GM19351 (cell line): ENCODE data around the gene C1QL2.

Experiments
- ATAC-seq: cut with Tn5 transposase; IDR thresholded peaks from one replicate; pipeline ENCODE4 v1.9.1; 2021; ENCODE audit warnings: mild to moderate bottlenecking, moderate library complexity; ENCODE audit not compliant: unreplicated experiment

C1QL2 gene

DNA sequence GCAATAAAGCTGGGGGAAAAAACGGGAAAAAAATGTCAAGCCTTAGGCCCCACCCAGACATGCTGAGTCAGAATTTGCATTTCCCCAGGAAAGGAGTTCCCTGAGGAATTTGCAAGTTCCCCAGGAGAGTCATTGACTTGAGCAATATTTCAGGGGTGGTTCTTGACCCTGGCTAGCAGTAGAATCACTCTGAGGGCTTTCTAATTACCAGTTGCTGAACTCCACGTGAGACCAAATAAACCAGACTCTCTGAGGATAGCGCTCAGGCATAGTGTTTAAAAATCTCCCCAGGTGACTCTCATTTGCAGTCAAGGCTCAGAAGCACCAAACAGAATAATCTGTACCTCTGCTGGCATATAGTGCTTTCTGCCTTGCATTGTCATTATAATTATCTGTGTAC lies 48.7 kb downstream of the C1QL2 start:
- ATAC-seq: no peak

DNA sequence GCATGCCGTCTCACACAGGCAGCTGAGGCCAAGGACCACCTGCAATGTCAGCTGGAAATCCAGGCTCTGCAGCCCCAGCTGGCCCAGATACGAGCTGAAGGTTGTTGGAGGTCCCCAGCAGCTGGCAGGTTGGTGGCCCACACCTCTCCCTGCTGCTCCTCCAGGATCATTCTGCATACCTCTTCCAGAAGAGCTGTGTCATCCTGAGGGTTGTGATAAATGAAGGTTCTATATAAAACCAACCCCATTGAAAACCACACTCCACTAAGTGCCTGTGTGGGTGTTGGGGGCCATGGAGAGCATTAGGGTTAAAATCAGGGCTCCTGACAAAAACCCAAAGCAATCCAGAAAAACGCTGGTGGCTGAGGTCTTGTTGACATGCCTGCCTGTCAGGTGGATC lies 50.4 kb downstream of the C1QL2 start:
- ATAC-seq: no peak

DNA sequence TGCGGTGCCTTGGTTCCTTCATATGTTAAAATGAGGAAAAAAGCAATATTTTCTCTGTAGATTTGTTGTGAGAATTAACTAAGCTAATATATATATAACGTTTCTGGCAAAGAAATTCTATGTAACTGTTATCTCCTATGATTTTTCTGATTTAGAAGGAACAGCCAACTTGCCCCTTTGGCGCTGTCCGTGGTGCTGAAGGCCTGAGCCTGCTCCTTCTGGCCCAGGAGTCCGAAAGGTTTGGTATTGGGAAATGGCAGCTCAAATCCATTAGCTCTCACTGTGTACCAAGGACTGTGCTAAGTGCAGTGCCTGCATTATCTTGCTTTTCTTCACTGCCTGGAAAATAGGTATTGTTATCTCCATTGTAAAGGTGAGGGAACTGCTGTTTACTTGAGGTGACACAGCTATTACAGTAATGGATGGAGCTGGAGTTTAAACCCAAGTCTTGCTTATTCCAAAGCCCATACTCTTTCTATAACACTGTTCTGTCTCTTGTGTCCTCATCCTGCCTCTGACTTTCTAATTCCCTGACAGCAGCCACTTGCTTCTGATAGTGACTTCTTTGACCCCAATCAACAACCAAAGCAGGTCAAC lies 52.2 kb downstream of the C1QL2 start:
- ATAC-seq: no peak
